K562 (cell line): ENCODE results near the gene MMP1. TPM values are rescaled to one million over a fixed set of nuclear protein-coding genes. Genes with fewer than 3 reads are reported as not detected.

ENCODE experiments used
- ATAC-seq: fragments of 200-7000 bp; cut with Tn5 transposase; 3 replicates; pipeline ENCODE4 v1.9.1; 2020; ENCODE audit warnings: moderate library complexity
- BruUV-seq: library from RNA; stranded (reverse); fragments of 400-500 nt; replicated peaks from 2 replicates; lab custom pipeline; 2021; lab: Mats Ljungman, UMichigan
- CTCF ChIA-PET: fragments of 300-600 bp; formaldehyde crosslinking; extraction: SDS; loops from one replicate; lab custom pipeline; 2021; ENCODE audit warnings: low intra/inter-chr PET ratio; lab: Yijun Ruan, JAX
- POLR2A ChIA-PET: fragments of 300-600, 350-650 bp; sonication (Branson Sonifier 250); formaldehyde crosslinking; extraction: SDS; loops from one replicate; lab custom pipeline; 2021; ENCODE audit warnings: antibody characterized with exemption, inconsistent platforms; lab: Yijun Ruan, JAX
- DNase-seq, 4 experiments: peaks; one replicate each; pipeline versions ENCODE4 v3.0.0 to v3.0.0-alpha.2; 2011 to 2018; ENCODE audit warnings: low spot score in 3 of 4, mixed read lengths in 3 of 4; ENCODE audit errors: extremely low read depth in 1 of 4
- FAIRE-seq: peaks from 2 replicates; lab custom pipeline; 2011; peaks lifted over from hg19 to GRCh38; lab: Jason Lieb, UNC
- H2AFZ ChIP-seq: 2 replicates; pipeline ENCODE4 v1.6.0; 2011; ENCODE audit warnings: low read depth, low read length, control low read depth, inconsistent platforms
- H3K27ac ChIP-seq: fragments of 200-600 bp; 3 replicates; pipeline ENCODE4 v1.8.0; 2011; ENCODE audit warnings: low read depth, mild to moderate bottlenecking, control low read depth, inconsistent platforms, low read length, moderate library complexity, mixed read lengths; ENCODE audit errors: extremely low read depth
- H3K27me3 ChIP-seq, 2 experiments: fragments of 300-600 bp in 1 of 2; 2 replicates in 1 of 2; 3 replicates in 1 of 2; pipeline versions ENCODE4 v1.6.0 to v1.8.0; 2011; ENCODE audit warnings: inconsistent platforms in 2 of 2, low read length in 2 of 2, mild to moderate bottlenecking in 1 of 2, mixed read lengths in 1 of 2, moderate library complexity in 1 of 2; ENCODE audit not compliant: control insufficient read depth in 2 of 2, insufficient read depth in 2 of 2
- H3K36me3 ChIP-seq: fragments of 300-600 bp; 3 replicates; pipeline ENCODE4 v1.8.0; 2011; ENCODE audit warnings: mild to moderate bottlenecking, low read length, inconsistent platforms; ENCODE audit not compliant: control insufficient read depth, insufficient read depth
- H3K4me1 ChIP-seq, 2 experiments: fragments of 200-600 bp in 1 of 2; replicated peaks in 1 of 2; 2 replicates in 1 of 2; 3 replicates in 1 of 2; pipeline versions ENCODE4 v1.5.1 to v1.8.0; 2011; ENCODE audit warnings: inconsistent platforms in 2 of 2, low read length in 2 of 2, mild to moderate bottlenecking in 1 of 2, mixed read lengths in 1 of 2, moderate library complexity in 1 of 2; ENCODE audit not compliant: control insufficient read depth in 2 of 2, insufficient read depth in 2 of 2
- H3K4me2 ChIP-seq: 2 replicates; pipeline ENCODE4 v1.6.1; 2011; ENCODE audit warnings: low read length, control low read depth, inconsistent platforms, mixed read lengths; ENCODE audit not compliant: insufficient read depth
- H3K4me3 ChIP-seq: fragments of 200-600 bp; sonication (generic), shearing (Covaris generic); 2 replicates; pipeline ENCODE4 v1.5.1; 2016; ENCODE audit warnings: control low read depth, inconsistent platforms
- H3K79me2 ChIP-seq: fragments of 200-600 bp; 3 replicates; pipeline ENCODE4 v1.8.0; 2011; ENCODE audit warnings: low read length, inconsistent platforms; ENCODE audit not compliant: control insufficient read depth, insufficient read depth
- H3K9ac ChIP-seq, 2 experiments: 2 replicates each; pipeline versions ENCODE4 v1.6.0 to v1.6.1; 2011; ENCODE audit warnings: low read depth in 2 of 2, low read length in 2 of 2, control low read depth in 1 of 2, inconsistent platforms in 1 of 2, mild to moderate bottlenecking in 1 of 2, mixed read lengths in 1 of 2; ENCODE audit not compliant: insufficient read depth in 1 of 2
- H3K9me1 ChIP-seq: one replicate; pipeline ENCODE4 v1.6.0; 2011; ENCODE audit warnings: inconsistent platforms, mild to moderate bottlenecking, low read length, moderate library complexity; ENCODE audit not compliant: control insufficient read depth, insufficient read depth
- H3K9me3 ChIP-seq: replicated peaks from 2 replicates; pipeline ENCODE4 v1.5.1; 2011; ENCODE audit warnings: low read depth, low read length, inconsistent platforms; ENCODE audit not compliant: control insufficient read depth, insufficient read depth
- H4K20me1 ChIP-seq: replicated peaks from 2 replicates; pipeline ENCODE4 v1.6.1; 2011; ENCODE audit warnings: low read length, inconsistent platforms, mixed read lengths; ENCODE audit not compliant: control insufficient read depth, insufficient read depth
- ASH1L ChIP-seq: fragments of 450-650 bp; IDR thresholded peaks from 2 replicates; pipeline ENCODE4 v1.6.1; 2018; ENCODE audit warnings: borderline replicate concordance, mild to moderate bottlenecking, low read depth; ENCODE audit not compliant: partially characterized antibody
- EHMT2 ChIP-seq: fragments of 450-650 bp; IDR thresholded peaks from 2 replicates; pipeline ENCODE4 v1.6.1; 2018; ENCODE audit warnings: antibody characterized with exemption
- KLF16 ChIP-seq: IDR thresholded peaks from 2 replicates; pipeline ENCODE4 v1.6.1; 2016; ENCODE audit warnings: antibody characterized with exemption
- L3MBTL2 ChIP-seq: fragments of 450-650 bp; IDR thresholded peaks from 2 replicates; pipeline ENCODE4 v1.6.1; 2016; ENCODE audit warnings: mild to moderate bottlenecking, moderate library complexity
- PHB2 ChIP-seq: fragments of 450-650 bp; IDR thresholded peaks from 2 replicates; pipeline ENCODE4 v1.6.1; 2017; ENCODE audit warnings: low read depth
- RCOR1 ChIP-seq, 2 experiments: IDR thresholded peaks; 2 replicates each; pipeline ENCODE4 v1.6.1; 2012; ENCODE audit warnings: low read depth in 2 of 2, low read length in 2 of 2, borderline replicate concordance in 1 of 2, improper control_type of control experiment in 1 of 2
- SNIP1 ChIP-seq: fragments of 450-650 bp; IDR thresholded peaks from 2 replicates; pipeline ENCODE4 v1.7.1; 2017; ENCODE audit warnings: low read depth, mild to moderate bottlenecking
- SREBF1 ChIP-seq: fragments of 150-350 bp; IDR thresholded peaks from 2 replicates; pipeline ENCODE4 v1.6.1; 2014; ENCODE audit warnings: antibody characterized with exemption, low read depth, low read length, borderline replicate concordance
- SRSF7 ChIP-seq: fragments of 200-400 bp; formaldehyde crosslinking; optimal IDR thresholded peaks from 2 replicates; pipeline ENCODE3; 2017; ENCODE audit warnings: mild to moderate bottlenecking, low read depth, low read length
- STAT5A ChIP-seq: IDR thresholded peaks from 2 replicates; pipeline ENCODE4 v1.6.1; 2012; ENCODE audit warnings: low read length, inconsistent platforms, borderline replicate concordance
- TCF7 ChIP-seq: sonication (generic); IDR thresholded peaks from 2 replicates; pipeline ENCODE4 v1.6.1; 2016; ENCODE audit warnings: antibody characterized with exemption, borderline replicate concordance
- TRIM24 ChIP-seq, 2 experiments: fragments of 450-650 bp; IDR thresholded peaks; 2 replicates each; pipeline ENCODE4 v1.6.1; 2016
- YY1 ChIP-seq, 3 experiments: IDR thresholded peaks; 2 replicates each; pipeline ENCODE4 v1.6.1; 2011; ENCODE audit warnings: low read length in 2 of 3, mild to moderate bottlenecking in 2 of 3, moderate library complexity in 2 of 3, borderline replicate concordance in 1 of 3, control low read depth in 1 of 3, low read depth in 1 of 3; ENCODE audit not compliant: insufficient read depth in 3 of 3, insufficient replicate concordance in 2 of 3, control insufficient read depth in 1 of 3, insufficient read length in 1 of 3; ENCODE audit errors: extremely low read depth in 1 of 3
- ZNF165 ChIP-seq: fragments of 250-450 bp; sonication (Bioruptor Pico); IDR thresholded peaks from 2 replicates; pipeline ENCODE4 v1.4.0; 2020; ENCODE audit warnings: borderline replicate concordance
- ZNF197 ChIP-seq: fragments of 200-800 bp; sonication (Bioruptor generic); IDR thresholded peaks from 2 replicates; pipeline ENCODE4 v1.6.1; 2016; ENCODE audit warnings: low read depth, missing genetic modification characterization, missing compliant biosample characterization
- ZNF282 ChIP-seq: sonication (generic); formaldehyde crosslinking; IDR thresholded peaks from 2 replicates; pipeline ENCODE4 v1.8.1; 2023; ENCODE audit warnings: missing genetic modification reagents
- ZNF589 ChIP-seq: fragments of 200-800 bp; sonication (Bioruptor generic); IDR thresholded peaks from 2 replicates; pipeline ENCODE4 v1.6.1; 2016; ENCODE audit warnings: low read depth, missing genetic modification characterization, missing compliant biosample characterization
- WGBS: fragments of 100-300 bp; shearing (Covaris generic); methylation state at CpG from one replicate; pipeline ENCODE4 v1.1.6; 2016; ENCODE audit warnings: low coverage, mixed read lengths; ENCODE audit not compliant: insufficient coverage; ENCODE audit errors: missing lambda C conversion rate; 5-methylcytosine and 5-hydroxymethylcytosine counted together
- in situ Hi-C: fragments of 300-500 bp; cut with MboI; formaldehyde crosslinking; loops from 4 replicates; pipeline ENCODE4 v1.15.0; 2018; ENCODE audit warnings: inconsistent platforms, mixed read lengths
- intact Hi-C: fragments of 100-400 bp; cut with micrococcal nuclease; formaldehyde crosslinking; loops from 2 replicates; pipeline ENCODE4 v1.14.2; 2022
- polyA plus RNA-seq, 8 experiments: library from polyadenylated mRNA; depleted of rRNA in 4 of 8; stranded (reverse) in 5 of 8; unstranded in 3 of 8; fragments of >200 nt; fragmentation: Nextera tagmentation in 2 of 8; fragmentation: Illumina TruSeq in 1 of 8; extraction: Ambion mirVana in 2 of 8; extraction: Trizol in 1 of 8; gene quantifications; 2 replicates each; pipeline versions ENCODE4 v1.2.1 to v1.2.3, GENCODE V29; 2011 to 2014; ENCODE audit warnings: inconsistent platforms in 1 of 8, missing spikeins in 1 of 8
- total RNA-seq, 7 experiments: library from RNA; depleted of rRNA in 6 of 7; stranded (reverse); fragments of >200 nt in 6 of 7; fragmentation: Illumina TruSeq in 2 of 7; extraction: Trizol in 2 of 7; gene quantifications; 2 replicates each; pipeline versions ENCODE4 v1.2.1 to v1.2.3, GENCODE V29; 2011 to 2021; ENCODE audit warnings: low replicate concordance in 1 of 7
- TF ChIP-seq, protein P1 (sequence below): sonication (generic); formaldehyde crosslinking; IDR thresholded peaks from 2 replicates; pipeline ENCODE4 v1.8.1; 2023; ENCODE audit warnings: mild to moderate bottlenecking, missing genetic modification reagents

MMP1 gene
- total and polyA plus RNA-seq, 9 of the 15 experiments (the other 6 are each of a cell fraction or from before 2014, with no cell fraction given): 0.06 to 0.33 (median 0.15) TPM; not detected in 2

DNA sequence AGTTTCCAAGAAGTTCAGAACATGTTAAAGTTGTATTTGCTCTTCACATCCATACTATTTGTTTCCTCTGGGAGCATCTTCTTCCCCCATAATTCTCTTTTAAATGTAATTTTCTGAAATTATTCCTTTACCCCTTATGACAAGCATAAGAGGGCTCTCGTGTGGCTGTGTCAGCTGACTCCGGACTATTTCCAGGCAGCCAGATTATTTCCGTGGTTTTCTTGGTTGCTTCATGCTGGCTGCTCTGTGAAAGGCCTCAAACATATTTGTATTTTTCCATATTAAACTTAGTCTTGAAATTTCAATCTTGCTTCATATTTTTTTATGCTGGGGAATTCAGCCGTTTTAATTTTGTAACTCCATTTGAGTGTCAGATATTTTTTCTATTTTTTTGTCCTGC lies 2.8 kb upstream of the MMP1 start:
- POLR2A ChIA-PET: no interaction called here
- in situ Hi-C loops: no loop called here

DNA sequence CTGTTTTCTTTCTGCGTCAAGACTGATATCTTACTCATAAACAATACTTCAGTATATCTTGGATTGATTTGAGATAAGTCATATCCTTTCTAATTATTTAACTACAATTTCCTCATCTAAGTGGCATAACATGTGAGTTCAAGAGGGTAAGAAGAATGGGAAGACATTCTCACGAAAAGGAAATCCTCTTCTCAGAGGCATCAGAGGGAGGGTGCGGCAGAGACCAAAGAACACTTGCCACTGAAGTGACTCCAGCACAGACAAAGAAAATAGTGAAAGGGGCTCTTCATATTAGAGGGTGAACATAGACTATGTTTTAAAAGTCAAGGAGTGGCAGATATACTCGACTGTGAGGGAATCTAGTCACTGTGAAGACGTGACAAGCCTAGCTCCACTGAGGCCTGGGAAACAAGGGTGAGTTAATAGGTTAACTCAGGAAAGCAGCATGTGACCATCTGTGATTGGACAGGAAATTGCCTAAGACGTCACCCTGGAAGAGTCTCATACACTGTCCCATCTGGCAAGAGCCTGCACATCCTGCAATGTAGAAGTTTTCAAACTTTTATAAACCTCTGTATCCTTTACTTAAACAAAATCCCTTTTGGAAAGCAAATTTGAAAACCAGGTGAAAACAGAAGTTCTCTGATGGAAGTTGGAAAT lies 1.9 kb upstream of the MMP1 start:
- Histone ChIP-seq H3K9ac (no peak overlapping the region), H4K20me1 (no peaks in the 10 kb centered on the region), H3K9me1 (no peaks in the 10 kb centered on the region), H2AFZ (no peak overlapping the region), H3K79me2 (no peaks in the 10 kb centered on the region), H3K4me3 (no peak overlapping the region), H3K4me1 (no peaks in the 10 kb centered on the region), H3K27ac (no peak overlapping the region), H3K36me3 (no peaks in the 10 kb centered on the region), H3K4me2 (no peak overlapping the region), H3K27me3 (no peaks in the 10 kb centered on the region), H3K9me3 (no peaks in the 10 kb centered on the region)
- intact Hi-C loops: loop anchor here (10.0 kb wide), 1 partner anchor 145 kb away; no protein-coding TSS in a partner anchor
- WGBS: 1% methylated on average over 6 of the region's 6 CpGs
- ChIA-PET CTCF (no interaction called here), POLR2A (no interaction called here)
- FAIRE-seq (no peak), ATAC-seq (no peak), DNase-seq (no peak)
- in situ Hi-C loops: no loop called here
- no TSS peak for BruUV-seq
- no peak for TF ChIP-seq ZNF197 (CRISPR knock-in tag)
- no peak for TF ChIP-seq SREBF1
- TF ChIP-seq ZNF165: no peak
- TF ChIP-seq, protein P1, sequence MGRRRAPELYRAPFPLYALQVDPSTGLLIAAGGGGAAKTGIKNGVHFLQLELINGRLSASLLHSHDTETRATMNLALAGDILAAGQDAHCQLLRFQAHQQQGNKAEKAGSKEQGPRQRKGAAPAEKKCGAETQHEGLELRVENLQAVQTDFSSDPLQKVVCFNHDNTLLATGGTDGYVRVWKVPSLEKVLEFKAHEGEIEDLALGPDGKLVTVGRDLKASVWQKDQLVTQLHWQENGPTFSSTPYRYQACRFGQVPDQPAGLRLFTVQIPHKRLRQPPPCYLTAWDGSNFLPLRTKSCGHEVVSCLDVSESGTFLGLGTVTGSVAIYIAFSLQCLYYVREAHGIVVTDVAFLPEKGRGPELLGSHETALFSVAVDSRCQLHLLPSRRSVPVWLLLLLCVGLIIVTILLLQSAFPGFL: no peak
- no peak for TF ChIP-seq SNIP1
- no peak for TF ChIP-seq EHMT2
- no peak for TF ChIP-seq TCF7
- no peak for TF ChIP-seq ZNF589 (CRISPR knock-in tag)
- no peak for TF ChIP-seq L3MBTL2
- TF ChIP-seq STAT5A: no peak
- TF ChIP-seq ASH1L: no peak
- TF ChIP-seq KLF16: no peak
- no peak for TF ChIP-seq TRIM24 (IDR thresholded peaks at IDR 0.05)
- TF ChIP-seq SRSF7: no peak
- TF ChIP-seq YY1 (IDR thresholded peaks at IDR 0.05; ENCODE audit: borderline replicate concordance in 1 of 3, control insufficient read depth in 1 of 3, extremely low read depth in 1 of 3, insufficient read depth in 3 of 3, insufficient read length in 1 of 3, insufficient replicate concordance in 2 of 3, low read depth in 1 of 3, low read length in 2 of 3): no peak

More for the DNA sequence above, 2.8 kb upstream of the MMP1 start:
- Histone ChIP-seq H3K4me2 (no peak overlapping the region), H3K27ac (no peak overlapping the region), H3K36me3 (no peaks in the 10 kb centered on the region), H3K4me3 (no peak overlapping the region), H3K9me1 (no peaks in the 10 kb centered on the region)
- WGBS: 0% methylated on average over 4 of the region's 4 CpGs
- TF ChIP-seq ZNF282 (CRISPR knock-in tag) (no peak), RCOR1 (IDR thresholded peaks at IDR 0.05; ENCODE audit: borderline replicate concordance in 1 of 2, low read depth in 2 of 2, low read length in 2 of 2) (no peak), PHB2 (no peak)
- TF ChIP-seq, all 486 proteins: peak for 0
- Histone ChIP-seq H3K79me2 (no peaks in the 10 kb centered on the region), H3K9ac (no peak overlapping the region), H2AFZ (no peak overlapping the region), H4K20me1 (no peaks in the 10 kb centered on the region), H3K9me3 (no peaks in the 10 kb centered on the region), H3K27me3 (no peaks in the 10 kb centered on the region), H3K4me1 (no peaks in the 10 kb centered on the region)
- ATAC-seq: no peak
- intact Hi-C loops: loop anchor here (10.0 kb wide), 1 partner anchor 144 kb away; no protein-coding TSS in a partner anchor
- no TSS peak for BruUV-seq
- CTCF ChIA-PET: no interaction called here
- no peak for DNase-seq
- no peak for FAIRE-seq
